Left ventricle myocardium inferior (tissue), 1 donor: ENCODE results near the gene DDAH2. TPM values are rescaled to one million over a fixed set of nuclear protein-coding genes. Genes with fewer than 3 reads are reported as not detected.

Experiments used
- DNase-seq: peaks from one replicate; pipeline ENCODE4 v3.0.0-alpha.2; 2020
- H3K27ac ChIP-seq: fragments of 200-600 bp; replicated peaks from 2 replicates; pipeline ENCODE4 v1.8.0; 2021
- H3K27me3 ChIP-seq: fragments of 200-600 bp; 2 replicates; pipeline ENCODE4 v1.8.0; 2021; ENCODE audit warnings: low read depth
- H3K36me3 ChIP-seq: fragments of 200-600 bp; 2 replicates; pipeline ENCODE4 v1.8.0; 2021
- H3K4me1 ChIP-seq: fragments of 200-600 bp; 2 replicates; pipeline ENCODE4 v1.8.0; 2021
- H3K4me3 ChIP-seq: fragments of 200-600 bp; 2 replicates; pipeline ENCODE4 v1.8.0; 2021; ENCODE audit warnings: mild to moderate bottlenecking, moderate library complexity
- H3K9me3 ChIP-seq: fragments of 200-600 bp; replicated peaks from 2 replicates; pipeline ENCODE4 v1.8.0; 2021
- CTCF ChIP-seq: fragments of 200-600 bp; IDR thresholded peaks from 2 replicates; pipeline ENCODE4 v1.8.0; 2021; ENCODE audit warnings: antibody characterized with exemption, mild to moderate bottlenecking, borderline replicate concordance
- intact Hi-C: fragments of 100-400 bp; cut with micrococcal nuclease; formaldehyde crosslinking; loops from one replicate; pipeline ENCODE4 v1.11.0; 2022
- total RNA-seq: library from RNA; stranded (reverse); fragmentation: NEBNext Ultra II Directional; extraction: Animal tissue kit (Norgen Biotek cat#: 25700); gene quantifications from one replicate; pipeline ENCODE4 v1.2.1, GENCODE V29; 2021
- donor health status: DM: no; HTN: yes; CAD: no; lungs with severe emphysema.

DDAH2 gene
- total RNA-seq, 1 donor from 2014 or later: 36.1 TPM

- H3K9me3 ChIP-seq: no peaks in the 10 kb centered on the region
- H3K36me3 ChIP-seq: peaks cover 27% of the 10 kb centered on the region
- intact Hi-C loops: no loop called here
- H3K4me1 ChIP-seq: peaks cover 18% of the 10 kb centered on the region
- no peaks in the 10 kb centered on the region for H3K27me3 ChIP-seq
- H3K27ac ChIP-seq: peak overlapping the region; percentile 85
- TF ChIP-seq CTCF: no peak
- DNase-seq: no peak
- peak overlapping the region; percentile 57 for H3K4me3 ChIP-seq
These were observed 46.8 kb upstream of the DDAH2 start for GRCh38 chr6:31775633-31776484.

GRCh38 chr6:31775184-31775583 lies 46.1 kb upstream of the DDAH2 start:
- TF ChIP-seq CTCF: no peak
- intact Hi-C loops: no loop called here
- H3K9me3 ChIP-seq: no peaks in the 10 kb centered on the region
- peaks cover 20% of the 10 kb centered on the region for H3K36me3 ChIP-seq
- H3K27ac ChIP-seq: no peak overlapping the region
- no peak for DNase-seq
- H3K27me3 ChIP-seq: no peaks in the 10 kb centered on the region
- peaks cover 18% of the 10 kb centered on the region for H3K4me1 ChIP-seq
- no peak overlapping the region for H3K4me3 ChIP-seq

GRCh38 chr6:31771992-31772358 lies 42.9 kb upstream of the DDAH2 start:
- no peaks in the 10 kb centered on the region for H3K27me3 ChIP-seq
- no peak for DNase-seq
- H3K4me3 ChIP-seq: no peak overlapping the region
- intact Hi-C loops: no loop called here
- no peak for TF ChIP-seq CTCF
- no peaks in the 10 kb centered on the region for H3K9me3 ChIP-seq
- H3K36me3 ChIP-seq: no peaks in the 10 kb centered on the region
- peaks cover 10% of the 10 kb centered on the region for H3K4me1 ChIP-seq
- no peak overlapping the region for H3K27ac ChIP-seq

GRCh38 chr6:31770860-31771259 lies 41.8 kb upstream of the DDAH2 start:
- Histone ChIP-seq H3K4me1 (peaks cover 10% of the 10 kb centered on the region), H3K36me3 (no peaks in the 10 kb centered on the region), H3K4me3 (no peak overlapping the region), H3K27me3 (no peaks in the 10 kb centered on the region), H3K27ac (no peak overlapping the region), H3K9me3 (no peaks in the 10 kb centered on the region)
- intact Hi-C loops: no loop called here
- no peak for DNase-seq
- TF ChIP-seq CTCF: no peak

GRCh38 chr6:31769684-31770371 lies 40.7 kb upstream of the DDAH2 start:
- TF ChIP-seq CTCF: peak; percentile 77
- H3K4me3 ChIP-seq: no peak overlapping the region
- no peak overlapping the region for H3K27ac ChIP-seq
- intact Hi-C loops: no loop called here
- peaks cover 10% of the 10 kb centered on the region for H3K4me1 ChIP-seq
- H3K9me3 ChIP-seq: no peaks in the 10 kb centered on the region
- H3K27me3 ChIP-seq: no peaks in the 10 kb centered on the region
- no peaks in the 10 kb centered on the region for H3K36me3 ChIP-seq
- peak; percentile 70 for DNase-seq
